NCI-H1436 (cell line): ENCODE measurements around the gene DNAI2.
A peak's percentile ranks its signal among the peaks of the same experiment; 100 is the strongest.

Experiments
- DNase-seq: peaks from one replicate; lab custom pipeline; 2025; lab: John Stamatoyannopoulos, UW

Gene DNAI2

GRCh38 chr17:74339537-74340195 is 65.6 kb downstream of the DNAI2 start:
- DNase-seq = peak; percentile 94

GRCh38 chr17:74340470-74341023 is 66.5 kb downstream of the DNAI2 start:
- DNase-seq = peak; percentile 39

- DNase-seq = no peak
These were observed 68.2 kb downstream of the DNAI2 start for GRCh38 chr17:74342224-74342623.

GRCh38 chr17:74343121-74343520 is 69.1 kb downstream of the DNAI2 start:
- DNase-seq = no peak

- DNase-seq = no peak
These were observed 69.7 kb downstream of the DNAI2 start for GRCh38 chr17:74343526-74344284.

- no peak for DNase-seq
These were observed 70.6 kb downstream of the DNAI2 start for GRCh38 chr17:74344658-74345057.

- DNase-seq = no peak
These were observed 71.6 kb downstream of the DNAI2 start for GRCh38 chr17:74345433-74346241.

- no peak for DNase-seq
These were observed 73.6 kb downstream of the DNAI2 start for GRCh38 chr17:74347646-74348045.

GRCh38 chr17:74349120-74349519 is 75.1 kb downstream of the DNAI2 start:
- no peak for DNase-seq

GRCh38 chr17:74350486-74350885 is 76.5 kb downstream of the DNAI2 start:
- no peak for DNase-seq

GRCh38 chr17:74351552-74352210 is 77.6 kb downstream of the DNAI2 start:
- no peak for DNase-seq

- no peak for DNase-seq
These were observed 79.5 kb downstream of the DNAI2 start for GRCh38 chr17:74353446-74354060.

- no peak for DNase-seq
These were observed 80.1 kb downstream of the DNAI2 start for GRCh38 chr17:74354123-74354522.

GRCh38 chr17:74354561-74354960 is 80.5 kb downstream of the DNAI2 start:
- no peak for DNase-seq

- DNase-seq = no peak
These were observed 81.0 kb downstream of the DNAI2 start for GRCh38 chr17:74355065-74355464.

- no peak for DNase-seq
These were observed 82.8 kb downstream of the DNAI2 start for GRCh38 chr17:74356646-74357465.

- no peak for DNase-seq
These were observed 83.4 kb downstream of the DNAI2 start for GRCh38 chr17:74357466-74357809.

- no peak for DNase-seq
These were observed 84.7 kb downstream of the DNAI2 start for GRCh38 chr17:74358697-74359096.

- DNase-seq = no peak
These were observed 85.9 kb downstream of the DNAI2 start for GRCh38 chr17:74359916-74360315.

GRCh38 chr17:74360899-74361229 is 86.8 kb downstream of the DNAI2 start:
- no peak for DNase-seq
